H54 (cell line): ENCODE data around the gene SAG.
A peak's percentile ranks its signal among the peaks of the same experiment; 100 is the strongest.
"Not testable (repeated sequence)": the region's sequence is repeated elsewhere in the genome, so short reads cannot be mapped to it uniquely, and the experiment has no call there.

Experiments used
- DNase-seq: peaks from one replicate; pipeline ENCODE4 v3.0.0; 2011; ENCODE audit warnings: low spot score, mixed read lengths; ENCODE audit not compliant: insufficient read length
- FAIRE-seq: peaks from 3 replicates; lab custom pipeline; 2011; peaks lifted over from hg19 to GRCh38; lab: Jason Lieb, UNC
- POLR2A ChIP-seq: IDR thresholded peaks from 2 replicates; pipeline ENCODE4 v1.6.1; 2011; ENCODE audit warnings: low read depth, mild to moderate bottlenecking, low read length

Gene SAG

GRCh38 chr2:233329489-233330135, 22.0 kb downstream of the SAG start:
- no peak for TF ChIP-seq POLR2A
- FAIRE-seq (no peak), DNase-seq (peak; percentile 29)

GRCh38 chr2:233331536-233331935, 23.9 kb downstream of the SAG start:
- FAIRE-seq, result no peak
- no peak for DNase-seq
- TF ChIP-seq POLR2A, result no peak

- no peak for DNase-seq
- FAIRE-seq, result no peak
- no peak for TF ChIP-seq POLR2A
Measured at GRCh38 chr2:233332125-233332524, 24.5 kb downstream of the SAG start.

GRCh38 chr2:233334915-233335314, 27.3 kb downstream of the SAG start:
- no peak for TF ChIP-seq POLR2A
- no peak for DNase-seq
- no peak for FAIRE-seq

DNA sequence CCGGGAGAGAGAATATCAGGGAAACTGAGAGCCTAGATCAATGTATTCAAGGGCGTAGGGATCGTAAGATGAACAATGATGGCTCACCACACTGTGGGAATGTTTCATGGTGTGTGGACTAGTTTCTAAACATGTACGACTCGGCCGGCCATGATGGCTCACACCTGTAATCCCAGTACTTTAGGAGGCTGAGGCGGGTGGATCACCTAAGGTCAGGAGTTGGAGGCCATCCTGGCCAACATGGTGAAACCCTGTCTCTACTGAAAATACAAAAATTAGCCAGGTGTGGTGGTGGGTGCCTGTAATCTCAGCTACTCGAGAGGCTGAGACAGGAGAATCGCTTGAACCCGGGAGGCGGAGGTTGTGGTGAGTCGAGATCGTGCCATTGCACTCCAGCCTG, 28.5 kb downstream of the SAG start:
- FAIRE-seq, DNase-seq: not testable (repeated sequence)

DNA sequence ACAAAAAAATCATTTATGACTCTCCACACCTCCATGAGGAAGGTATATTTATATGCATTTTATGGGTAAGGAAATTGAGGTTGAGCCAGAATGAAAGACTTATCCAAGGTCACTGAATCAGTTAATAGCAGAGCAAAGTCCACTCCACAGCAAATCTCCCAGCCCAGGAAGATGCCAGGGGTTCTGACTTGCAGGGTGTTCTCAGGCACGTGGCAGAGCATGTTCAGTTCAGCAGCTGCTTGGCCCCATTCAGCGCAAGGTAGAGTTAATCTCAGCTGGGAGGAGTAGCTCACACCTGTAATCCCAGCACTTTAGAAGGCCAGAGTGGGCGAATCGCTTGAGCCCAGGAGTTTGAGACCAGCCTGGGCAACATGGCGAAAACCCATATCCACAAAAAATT, 28.9 kb downstream of the SAG start:
- no peak for TF ChIP-seq POLR2A
- FAIRE-seq (no peak), DNase-seq (no peak)

DNA sequence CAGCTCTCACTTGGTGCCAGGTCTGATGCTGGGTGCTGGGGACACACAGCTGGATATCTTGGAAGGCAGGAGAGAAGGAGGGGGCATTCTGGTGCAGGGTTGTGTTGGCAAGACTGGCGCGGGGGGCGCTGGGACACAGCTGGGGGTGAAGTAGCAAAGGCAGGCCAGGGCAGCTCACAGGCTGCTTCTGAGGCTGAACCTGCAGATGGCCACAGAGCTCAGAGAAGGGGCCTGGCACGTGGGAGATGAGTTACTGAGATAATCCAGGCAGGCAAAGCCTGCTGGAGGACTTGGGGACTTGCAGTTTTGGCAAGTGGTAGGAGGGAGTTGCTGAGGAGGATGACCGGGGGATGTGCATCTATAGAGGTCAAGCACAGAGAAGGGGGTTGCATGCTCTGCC, 30.4 kb downstream of the SAG start:
- DNase-seq, result no peak
- no peak for FAIRE-seq
- TF ChIP-seq POLR2A, result no peak

DNA sequence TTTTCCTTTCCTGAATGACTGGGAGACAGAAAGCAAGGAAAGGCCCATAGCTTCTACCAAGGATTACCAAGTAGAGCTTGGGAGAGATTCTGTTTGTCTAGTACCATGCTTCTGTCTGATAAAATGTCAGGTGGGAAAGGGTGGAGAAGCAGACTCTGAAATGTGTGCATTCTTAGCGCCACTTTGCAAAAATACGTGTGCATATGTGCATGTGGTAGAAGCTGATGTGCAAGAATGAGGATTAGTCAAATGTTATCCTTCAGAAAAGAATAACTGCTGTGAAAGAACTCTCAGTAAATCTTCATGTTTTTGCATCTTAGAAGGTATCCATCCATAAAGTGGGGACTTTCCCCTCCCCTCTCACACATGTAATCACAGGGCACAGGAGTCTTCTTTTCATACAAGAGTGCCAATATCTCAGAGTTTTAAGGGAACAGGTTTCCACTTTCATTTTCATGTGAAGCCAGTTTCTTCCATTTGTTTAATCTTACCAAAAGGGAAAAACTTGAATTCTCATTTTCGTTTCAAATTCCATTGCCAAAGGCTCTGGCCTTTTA, 31.3 kb downstream of the SAG start:
- no peak for TF ChIP-seq POLR2A
- DNase-seq, result no peak
- FAIRE-seq, result no peak

DNA sequence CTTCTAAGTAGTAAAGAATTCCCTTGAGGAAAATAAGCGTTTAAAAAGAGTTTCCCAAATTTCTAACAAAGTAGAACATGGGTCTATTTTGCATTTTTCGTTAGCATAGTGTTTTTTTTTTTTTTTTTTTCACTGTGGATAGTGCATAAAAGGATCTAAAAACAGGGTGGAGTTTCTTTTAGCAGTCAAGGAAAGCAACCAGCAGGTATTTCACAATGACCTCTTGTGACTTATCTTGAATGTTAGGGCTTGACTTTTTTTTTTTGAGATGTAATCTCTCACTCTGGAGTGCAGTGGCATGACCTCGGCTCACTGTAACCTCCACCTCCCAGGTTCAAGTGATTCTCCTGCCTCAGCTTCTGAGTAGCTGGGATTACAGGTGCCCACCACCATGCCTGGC, 31.8 kb downstream of the SAG start:
- DNase-seq (no peak), FAIRE-seq (no peak)
- no peak for TF ChIP-seq POLR2A

DNA sequence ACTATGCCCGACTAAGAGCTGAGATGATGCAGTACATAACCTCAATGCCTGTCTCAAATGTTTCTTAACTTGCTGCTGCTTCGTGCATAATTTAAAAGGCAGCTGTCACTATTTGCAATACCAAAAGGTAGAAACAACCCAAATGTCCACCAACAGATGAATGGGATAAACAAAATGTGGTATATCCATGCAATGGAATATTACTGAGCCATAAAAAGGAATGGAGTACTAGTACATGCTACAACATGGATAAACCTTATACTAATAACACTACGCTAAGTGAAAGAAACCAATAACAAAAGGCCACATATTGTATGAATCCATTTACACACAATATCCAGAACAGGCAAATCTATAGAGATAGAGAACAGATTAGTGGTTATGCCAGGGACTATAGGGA, 33.7 kb downstream of the SAG start:
- FAIRE-seq (no peak), DNase-seq (no peak)
- no peak for TF ChIP-seq POLR2A

DNA sequence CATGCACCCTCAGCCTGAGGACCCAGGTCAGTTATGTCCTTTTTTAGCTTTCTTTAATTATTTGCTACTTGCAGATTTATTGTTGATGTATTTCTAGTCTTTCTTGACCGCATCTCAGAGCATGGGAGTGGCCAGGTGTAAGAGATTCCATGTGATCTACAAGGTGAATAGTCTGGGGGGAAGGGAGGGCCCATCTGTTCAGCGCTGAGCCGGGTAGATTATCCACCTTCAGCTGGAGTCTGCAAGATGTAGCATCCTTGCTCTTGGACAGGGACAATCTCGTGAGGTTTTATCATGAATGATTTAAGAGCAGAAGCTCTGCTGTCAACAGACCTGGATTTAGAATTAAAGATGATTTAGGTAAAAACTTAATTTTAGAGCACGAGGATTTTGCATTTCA, 34.7 kb downstream of the SAG start:
- DNase-seq (no peak), FAIRE-seq (no peak)
- TF ChIP-seq POLR2A, result no peak

GRCh38 chr2:233343171-233343705, 35.6 kb downstream of the SAG start:
- TF ChIP-seq POLR2A, result no peak
- no peak for FAIRE-seq
- no peak for DNase-seq

- FAIRE-seq (no peak), DNase-seq (no peak)
- TF ChIP-seq POLR2A, result no peak
Measured at GRCh38 chr2:233346376-233346775, 38.8 kb downstream of the SAG start.

DNA sequence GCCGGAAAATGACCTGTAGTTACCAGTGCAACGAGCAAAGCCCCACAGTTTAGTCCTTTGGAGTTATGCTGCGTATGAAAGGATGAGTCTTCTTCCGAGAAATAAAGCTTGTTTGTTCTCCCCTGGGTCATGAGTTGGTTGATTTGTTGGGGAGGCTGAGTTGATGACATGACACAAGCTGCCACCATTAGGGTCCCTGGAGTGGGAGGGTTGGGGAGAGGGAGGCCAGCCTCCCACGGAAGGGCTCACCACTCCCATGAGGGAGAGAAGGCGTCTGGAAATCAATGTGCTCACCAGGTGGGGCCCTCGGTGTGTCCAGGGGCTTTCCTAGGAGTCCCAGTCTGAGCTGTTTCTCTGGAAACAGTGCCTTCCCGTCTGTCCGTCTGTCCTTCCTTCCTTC, 39.3 kb downstream of the SAG start:
- no peak for FAIRE-seq
- DNase-seq, result no peak
- no peak for TF ChIP-seq POLR2A
